Natural killer cell (primary cell): ENCODE data around the gene FLYWCH1. TPM values are rescaled to one million over a fixed set of nuclear protein-coding genes. Genes with fewer than 3 reads are reported as not detected.

ENCODE experiments used
- ATAC-seq, 3 donors: fragments of 150-1000 bp in 2 of 3; fragments of 200-7000 bp in 1 of 3; cut with Tn5 transposase; 1 replicate in 1 of 3; 2 replicates in 2 of 3; pipeline ENCODE4 v1.10.0; 2021; ENCODE audit warnings: mild to moderate bottlenecking in 2 of 3, moderate library complexity in 2 of 3
- DNase-seq, 2 donors: peaks; one replicate each; pipeline versions ENCODE4 v3.0.0 to v3.0.0-alpha.2; 2013 to 2021; ENCODE audit warnings: mixed read lengths in 1 of 2
- H3K27ac ChIP-seq: one replicate; pipeline ENCODE4 v1.5.1; 2013; ENCODE audit warnings: mild to moderate bottlenecking, low read length
- H3K27me3 ChIP-seq: one replicate; pipeline ENCODE4 v1.6.1; 2013; ENCODE audit warnings: low read length; ENCODE audit not compliant: control insufficient read depth, insufficient read depth
- H3K36me3 ChIP-seq: one replicate; pipeline ENCODE4 v1.6.1; 2013; ENCODE audit warnings: low read length; ENCODE audit not compliant: control insufficient read depth, insufficient read depth
- H3K4me1 ChIP-seq: one replicate; pipeline ENCODE4 v1.6.1; 2013; ENCODE audit warnings: low read length; ENCODE audit not compliant: control insufficient read depth, insufficient read depth
- H3K4me3 ChIP-seq: one replicate; pipeline ENCODE4 v1.5.1; 2013; ENCODE audit warnings: low read length
- H3K9me3 ChIP-seq: one replicate; pipeline ENCODE4 v1.6.1; 2013; ENCODE audit warnings: low read length; ENCODE audit not compliant: control insufficient read depth, insufficient read depth
- H3K27ac Mint-ChIP-seq, 2 donors: one replicate each; pipeline ENCODE4 v1.8.0; 2022; ENCODE audit warnings: mild to moderate bottlenecking in 2 of 2, mixed read lengths in 2 of 2, moderate library complexity in 1 of 2
- H3K27me3 Mint-ChIP-seq, 2 donors: one replicate each; pipeline ENCODE4 v1.8.0; 2022; ENCODE audit warnings: low read depth in 2 of 2, mixed read lengths in 2 of 2
- H3K36me3 Mint-ChIP-seq: one replicate; pipeline ENCODE4 v1.8.0; 2022; ENCODE audit warnings: mixed read lengths
- H3K4me1 Mint-ChIP-seq, 2 donors: one replicate each; pipeline ENCODE4 v1.8.0; 2022; ENCODE audit warnings: mixed read lengths in 2 of 2
- H3K4me3 Mint-ChIP-seq: one replicate; pipeline ENCODE4 v1.8.0; 2022; ENCODE audit warnings: mild to moderate bottlenecking, moderate library complexity, mixed read lengths
- H3K9me3 Mint-ChIP-seq, 2 donors: one replicate each; pipeline ENCODE4 v1.8.0; 2022; ENCODE audit warnings: mixed read lengths in 2 of 2
- WGBS: methylation state at CpG from one replicate; pipeline ENCODE4 v1.1.7; 2013; ENCODE audit warnings: missing lambda C conversion rate; ENCODE audit not compliant: insufficient coverage; 5-methylcytosine and 5-hydroxymethylcytosine counted together
- intact Hi-C: fragments of 100-400 bp; cut with micrococcal nuclease; formaldehyde crosslinking; loops from one replicate; pipeline ENCODE4 v1.14.2; 2022
- total RNA-seq, 4 donors: library from RNA; stranded (reverse); fragments of 120-200 nt in 1 of 4; gene quantifications; one replicate each; pipeline versions ENCODE4 v1.2.3 to v1.2.4, GENCODE V29; 2013 to 2022
- TF ChIP-seq, protein P1 (sequence below): fragments of 200-600 bp; IDR thresholded peaks from one replicate; pipeline ENCODE4 v1.8.0; 2022; ENCODE audit warnings: antibody characterized with exemption

The FLYWCH1 gene
- total RNA-seq, 3 donors from 2014 or later (not counting 1 experiment from before 2014, with no cell fraction given), result 85.1 to 148 (median 130) TPM

GRCh38 chr16:2996298-2996697, 84.6 kb downstream of the FLYWCH1 start:
- Mint-ChIP-seq H3K27me3 (no peaks in the 10 kb centered on the region), H3K9me3 (no peaks in the 10 kb centered on the region), H3K36me3 (no peaks in the 10 kb centered on the region), H3K4me3 (no peak overlapping the region), H3K27ac (no peak overlapping the region), H3K4me1 (no peaks in the 10 kb centered on the region)
- Histone ChIP-seq H3K36me3 (no peaks in the 10 kb centered on the region), H3K27ac (no peak overlapping the region), H3K4me1 (no peaks in the 10 kb centered on the region), H3K27me3 (no peaks in the 10 kb centered on the region), H3K9me3 (no peaks in the 10 kb centered on the region), H3K4me3 (no peak overlapping the region)
- TF ChIP-seq, protein P1, sequence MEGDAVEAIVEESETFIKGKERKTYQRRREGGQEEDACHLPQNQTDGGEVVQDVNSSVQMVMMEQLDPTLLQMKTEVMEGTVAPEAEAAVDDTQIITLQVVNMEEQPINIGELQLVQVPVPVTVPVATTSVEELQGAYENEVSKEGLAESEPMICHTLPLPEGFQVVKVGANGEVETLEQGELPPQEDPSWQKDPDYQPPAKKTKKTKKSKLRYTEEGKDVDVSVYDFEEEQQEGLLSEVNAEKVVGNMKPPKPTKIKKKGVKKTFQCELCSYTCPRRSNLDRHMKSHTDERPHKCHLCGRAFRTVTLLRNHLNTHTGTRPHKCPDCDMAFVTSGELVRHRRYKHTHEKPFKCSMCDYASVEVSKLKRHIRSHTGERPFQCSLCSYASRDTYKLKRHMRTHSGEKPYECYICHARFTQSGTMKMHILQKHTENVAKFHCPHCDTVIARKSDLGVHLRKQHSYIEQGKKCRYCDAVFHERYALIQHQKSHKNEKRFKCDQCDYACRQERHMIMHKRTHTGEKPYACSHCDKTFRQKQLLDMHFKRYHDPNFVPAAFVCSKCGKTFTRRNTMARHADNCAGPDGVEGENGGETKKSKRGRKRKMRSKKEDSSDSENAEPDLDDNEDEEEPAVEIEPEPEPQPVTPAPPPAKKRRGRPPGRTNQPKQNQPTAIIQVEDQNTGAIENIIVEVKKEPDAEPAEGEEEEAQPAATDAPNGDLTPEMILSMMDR, result no peak
- WGBS, result 87% methylated on average over 13 of the region's 13 CpGs
- intact Hi-C loops, result no loop called here
- no peak for DNase-seq
- no peak for ATAC-seq

GRCh38 chr16:2999929-3000328, 88.2 kb downstream of the FLYWCH1 start:
- no peaks in the 10 kb centered on the region for H3K9me3 Mint-ChIP-seq
- TF ChIP-seq, protein P1, result no peak
- H3K27ac Mint-ChIP-seq, result no peak overlapping the region
- no peak for ATAC-seq
- H3K4me3 ChIP-seq, result no peak overlapping the region
- intact Hi-C loops, result no loop called here
- H3K27ac ChIP-seq, result no peak overlapping the region
- H3K36me3 Mint-ChIP-seq, result no peaks in the 10 kb centered on the region
- H3K36me3 ChIP-seq, result no peaks in the 10 kb centered on the region
- DNase-seq, result no peak
- no peaks in the 10 kb centered on the region for H3K9me3 ChIP-seq
- peaks cover 7% of the 10 kb centered on the region for H3K4me1 ChIP-seq
- 94% methylated on average over 6 of the region's 6 CpGs for WGBS
- peaks cover 0 to 2% of the 10 kb centered on the region in 2 donors for H3K27me3 Mint-ChIP-seq
- no peaks in the 10 kb centered on the region for H3K27me3 ChIP-seq
- peaks cover 0 to 4% of the 10 kb centered on the region in 2 donors for H3K4me1 Mint-ChIP-seq
- H3K4me3 Mint-ChIP-seq, result no peak overlapping the region

DNA sequence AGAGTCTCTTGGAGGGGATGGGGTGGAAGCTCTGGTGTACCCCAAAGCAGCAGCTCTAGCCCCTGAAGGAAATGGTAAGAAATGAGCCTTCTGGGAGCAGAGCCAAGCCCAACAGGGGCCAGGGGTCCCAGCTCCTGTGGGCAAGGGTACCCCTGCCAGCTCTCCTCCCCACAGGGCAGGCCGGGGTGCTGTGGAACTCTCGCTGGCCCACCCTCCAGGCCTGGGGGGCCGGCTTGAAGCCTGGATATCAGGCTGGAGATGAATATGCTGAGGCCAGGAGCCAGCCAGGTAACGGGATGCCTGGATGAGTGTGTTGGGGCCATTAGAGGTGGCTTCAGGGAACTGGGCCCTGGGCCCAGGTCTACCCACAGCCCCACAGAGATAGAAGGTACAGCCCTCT, 88.8 kb downstream of the FLYWCH1 start:
- intact Hi-C loops, result no loop called here
- peaks cover 9% of the 10 kb centered on the region for H3K4me1 ChIP-seq
- H3K36me3 ChIP-seq, result no peaks in the 10 kb centered on the region
- no peaks in the 10 kb centered on the region for H3K27me3 ChIP-seq
- Mint-ChIP-seq H3K27me3 (peaks cover 0 to 3% of the 10 kb centered on the region in 2 donors), H3K27ac (no peak overlapping the region), H3K9me3 (no peaks in the 10 kb centered on the region), H3K4me1 (peaks cover 0 to 5% of the 10 kb centered on the region in 2 donors), H3K4me3 (no peak overlapping the region), H3K36me3 (no peaks in the 10 kb centered on the region)
- H3K9me3 ChIP-seq, result no peaks in the 10 kb centered on the region
- DNase-seq (no peak), ATAC-seq (no peak)
- TF ChIP-seq, protein P1, result no peak
- 83% methylated on average over 4 of the region's 4 CpGs for WGBS
- no peak overlapping the region for H3K4me3 ChIP-seq
- H3K27ac ChIP-seq, result no peak overlapping the region

Other genes with a start within 250 kb of the FLYWCH1 start
- gene KCTD5, start 229.4 kb upstream of the FLYWCH1 start, total RNA-seq, result 10 to 100 TPM; 34.2 to 37.9 (median 36.5) TPM
- 1 to 10 TPM in 2 of 3 donors, under 1 TPM in 1; 0.42 to 1.3 (median 1.2) TPM for gene PRSS27, start 191.7 kb upstream of the FLYWCH1 start, total RNA-seq
- gene SRRM2, start 159.3 kb upstream of the FLYWCH1 start, total RNA-seq, result 1,000 to 10,000 TPM; 1,131 to 1,162 (median 1,149) TPM
- 100 to 1,000 TPM; 146 to 207 (median 161) TPM for gene ELOB, start 134.7 kb upstream of the FLYWCH1 start, total RNA-seq
- gene PRSS33, start 124.4 kb upstream of the FLYWCH1 start, total RNA-seq, result under 1 TPM; 0.20 to 0.63 (median 0.54) TPM
- gene PRSS41, start 113.5 kb upstream of the FLYWCH1 start, total RNA-seq, result under 1 TPM in 1 of 3 donors, not detected in 2; 0.33 TPM
- 1 to 10 TPM in 1 of 3 donors, under 1 TPM in 1, not detected in 1; 0.64 to 6.6 TPM for gene PRSS21, start 94.7 kb upstream of the FLYWCH1 start, total RNA-seq
- 1 to 10 TPM in 2 of 3 donors, under 1 TPM in 1; 0.78 to 1.5 (median 1.1) TPM for gene ZG16B, start 81.6 kb upstream of the FLYWCH1 start, total RNA-seq
- 1 to 10 TPM; 1.5 to 7.7 (median 3.3) TPM for gene PRSS22, start 53.8 kb upstream of the FLYWCH1 start, total RNA-seq
- 10 to 100 TPM; 12.0 to 12.7 (median 12.6) TPM for gene FLYWCH2, start 28.7 kb upstream of the FLYWCH1 start, total RNA-seq
- under 1 TPM in 1 of 3 donors, not detected in 2; 0.16 TPM for gene KREMEN2, start 52.3 kb downstream of the FLYWCH1 start, total RNA-seq
- 1 to 10 TPM; 2.9 to 4.4 (median 3.5) TPM for gene PAQR4, start 57.4 kb downstream of the FLYWCH1 start, total RNA-seq
- 1 to 10 TPM; 2.6 to 5.9 (median 3.5) TPM for gene PKMYT1, start 68.5 kb downstream of the FLYWCH1 start, total RNA-seq
- gene CLDN9, start 101.0 kb downstream of the FLYWCH1 start, total RNA-seq, result under 1 TPM in 2 of 3 donors, not detected in 1; 0.34 to 0.35 TPM
- gene CLDN6, start 106.3 kb downstream of the FLYWCH1 start, total RNA-seq, result not detected
- gene TNFRSF12A, start 108.4 kb downstream of the FLYWCH1 start, total RNA-seq, result 1 to 10 TPM; 2.4 to 3.7 (median 3.1) TPM
- gene HCFC1R1, start 112.0 kb downstream of the FLYWCH1 start, total RNA-seq, result 10 to 100 TPM; 15.4 to 21.8 (median 16.0) TPM
- gene THOC6, start 112.1 kb downstream of the FLYWCH1 start, total RNA-seq, result 10 to 100 TPM; 17.1 to 21.5 (median 17.2) TPM
- gene BICDL2, start 125.0 kb downstream of the FLYWCH1 start, total RNA-seq, result not detected
- 10 to 100 TPM in 1 of 3 donors, 1 to 10 TPM in 2; 2.0 to 62.2 (median 5.6) TPM for gene MMP25, start 134.6 kb downstream of the FLYWCH1 start, total RNA-seq
- gene IL32, start 153.7 kb downstream of the FLYWCH1 start, total RNA-seq, result 100 to 1,000 TPM; 305 to 562 (median 319) TPM
- gene ZSCAN10, start 187.4 kb downstream of the FLYWCH1 start, total RNA-seq, result under 1 TPM; 0.65 to 0.96 (median 0.77) TPM
- under 1 TPM in 1 of 3 donors, not detected in 2; 0.16 TPM for gene ZNF205, start 200.7 kb downstream of the FLYWCH1 start, total RNA-seq
- gene ZNF213, start 223.1 kb downstream of the FLYWCH1 start, total RNA-seq, result 1 to 10 TPM; 4.8 to 6.8 (median 5.1) TPM